Astrocyte of the spinal cord (primary cell): ENCODE data around the gene EBPL.
"Not testable (repeated sequence)": the region's sequence is repeated elsewhere in the genome, so short reads cannot be mapped to it uniquely, and the experiment has no call there.

Source experiments
- DNase-seq: peaks from one replicate; pipeline ENCODE4 v3.0.0; 2011; ENCODE audit warnings: low read depth, low spot score
- H3K4me3 ChIP-seq: 2 replicates; pipeline ENCODE4 v1.5.1; 2011; ENCODE audit warnings: low read depth, mild to moderate bottlenecking, low read length, moderate library complexity
- in situ Hi-C: cut with HindIII; loops from 2 replicates; pipeline ENCODE4 v1.10.0; 2017; ENCODE audit warnings: low sequenced_read_pairs
- TF ChIP-seq, protein P1 (sequence below): IDR thresholded peaks from 2 replicates; pipeline ENCODE4 v1.5.1; 2012; ENCODE audit warnings: low read depth, mild to moderate bottlenecking, low read length, inconsistent platforms

EBPL gene

DNA sequence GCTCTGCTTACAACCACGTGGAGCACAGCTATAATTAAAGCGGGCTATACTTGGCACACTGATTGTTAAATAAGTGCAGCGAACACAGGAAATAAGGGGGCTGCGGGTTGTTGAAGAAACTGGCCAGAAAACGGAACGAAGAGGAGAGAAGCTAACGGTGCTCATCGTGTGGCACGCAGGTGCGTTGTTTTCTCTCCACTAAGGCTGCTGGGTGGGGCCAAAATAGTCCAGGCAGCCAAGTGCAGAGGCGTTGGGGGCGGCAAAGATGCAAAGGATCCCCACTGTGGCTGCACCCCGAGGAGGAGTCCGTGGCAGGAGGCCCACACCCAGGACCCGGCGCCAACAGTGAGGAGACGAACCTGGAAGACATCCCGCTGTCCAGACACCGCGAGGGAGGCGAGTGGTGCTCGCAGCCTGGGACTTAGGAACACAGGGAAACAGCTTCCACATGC, 71.1 kb downstream of the EBPL start:
- in situ Hi-C loops = no loop called here
- TF ChIP-seq, protein P1, sequence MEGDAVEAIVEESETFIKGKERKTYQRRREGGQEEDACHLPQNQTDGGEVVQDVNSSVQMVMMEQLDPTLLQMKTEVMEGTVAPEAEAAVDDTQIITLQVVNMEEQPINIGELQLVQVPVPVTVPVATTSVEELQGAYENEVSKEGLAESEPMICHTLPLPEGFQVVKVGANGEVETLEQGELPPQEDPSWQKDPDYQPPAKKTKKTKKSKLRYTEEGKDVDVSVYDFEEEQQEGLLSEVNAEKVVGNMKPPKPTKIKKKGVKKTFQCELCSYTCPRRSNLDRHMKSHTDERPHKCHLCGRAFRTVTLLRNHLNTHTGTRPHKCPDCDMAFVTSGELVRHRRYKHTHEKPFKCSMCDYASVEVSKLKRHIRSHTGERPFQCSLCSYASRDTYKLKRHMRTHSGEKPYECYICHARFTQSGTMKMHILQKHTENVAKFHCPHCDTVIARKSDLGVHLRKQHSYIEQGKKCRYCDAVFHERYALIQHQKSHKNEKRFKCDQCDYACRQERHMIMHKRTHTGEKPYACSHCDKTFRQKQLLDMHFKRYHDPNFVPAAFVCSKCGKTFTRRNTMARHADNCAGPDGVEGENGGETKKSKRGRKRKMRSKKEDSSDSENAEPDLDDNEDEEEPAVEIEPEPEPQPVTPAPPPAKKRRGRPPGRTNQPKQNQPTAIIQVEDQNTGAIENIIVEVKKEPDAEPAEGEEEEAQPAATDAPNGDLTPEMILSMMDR = no peak
- DNase-seq = no peak
- peak overlapping the region; percentile 16 for H3K4me3 ChIP-seq

DNA sequence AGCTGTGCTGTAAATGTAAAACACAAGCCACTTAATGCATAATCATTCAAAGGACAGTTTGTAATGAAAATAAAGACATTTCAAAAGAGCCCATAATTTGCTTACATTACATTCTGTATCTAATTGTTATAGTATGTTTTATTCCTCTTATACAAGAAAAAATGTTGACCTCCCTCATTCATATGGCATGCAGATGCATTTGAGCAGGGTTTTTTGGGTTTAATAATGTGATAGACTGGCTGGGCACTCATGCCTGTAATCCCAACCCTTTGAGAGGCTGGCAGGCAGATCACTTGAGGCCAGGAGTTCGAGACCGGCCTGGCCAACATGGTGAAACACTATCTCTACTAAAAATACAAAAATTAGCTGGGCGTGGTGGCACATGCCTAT, 74.6 kb downstream of the EBPL start:
- TF ChIP-seq, protein P1 = no peak
- in situ Hi-C loops = no loop called here
- DNase-seq = no peak
- no peak overlapping the region for H3K4me3 ChIP-seq

DNA sequence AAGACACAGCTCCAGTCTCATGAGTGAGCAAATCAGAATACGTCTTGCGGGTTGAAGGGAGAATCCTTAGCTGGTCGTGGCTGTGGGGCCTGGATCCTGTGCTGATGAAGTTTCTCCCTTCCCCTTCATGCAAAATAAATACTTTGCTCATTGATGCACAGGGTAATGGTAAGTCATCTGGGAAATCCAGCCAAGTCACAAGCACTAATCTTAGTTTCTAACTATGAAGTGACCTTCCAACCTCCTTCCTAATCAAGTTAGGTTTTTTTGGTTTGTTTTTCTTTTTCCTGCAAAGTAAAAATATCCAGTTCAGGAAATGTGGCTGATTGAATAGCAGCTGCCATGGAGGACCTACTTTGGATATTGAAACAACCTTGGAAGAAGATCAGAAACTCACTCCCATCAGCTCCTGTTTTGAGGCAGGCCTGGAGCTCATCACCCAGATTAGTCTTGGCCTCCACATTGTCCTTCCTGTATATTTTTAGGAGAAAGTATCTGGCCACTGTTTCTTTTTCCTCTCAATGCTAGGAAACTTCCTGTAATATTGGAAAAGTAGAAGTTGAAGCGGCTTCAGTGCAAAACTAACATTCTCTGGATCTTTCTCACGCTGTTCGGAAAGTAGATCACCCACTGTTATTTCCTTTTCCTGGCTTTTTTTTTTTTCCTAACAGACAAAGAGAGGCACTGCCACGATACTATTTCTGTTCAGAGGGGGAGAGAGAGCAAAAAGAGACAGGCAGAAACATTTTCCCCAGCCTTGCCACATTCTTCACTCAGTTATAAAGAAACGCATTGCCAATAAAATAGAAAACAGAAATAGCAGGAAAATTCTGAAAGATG, 75.2 kb downstream of the EBPL start:
- no peak overlapping the region for H3K4me3 ChIP-seq
- TF ChIP-seq, protein P1 = no peak
- no peak for DNase-seq
- in situ Hi-C loops = no loop called here

GRCh38 chr13:49612042-49612441, 79.2 kb downstream of the EBPL start:
- H3K4me3 ChIP-seq, in situ Hi-C loops, DNase-seq: not testable (repeated sequence)
